ENCODE data around the gene LPP.

DNA sequence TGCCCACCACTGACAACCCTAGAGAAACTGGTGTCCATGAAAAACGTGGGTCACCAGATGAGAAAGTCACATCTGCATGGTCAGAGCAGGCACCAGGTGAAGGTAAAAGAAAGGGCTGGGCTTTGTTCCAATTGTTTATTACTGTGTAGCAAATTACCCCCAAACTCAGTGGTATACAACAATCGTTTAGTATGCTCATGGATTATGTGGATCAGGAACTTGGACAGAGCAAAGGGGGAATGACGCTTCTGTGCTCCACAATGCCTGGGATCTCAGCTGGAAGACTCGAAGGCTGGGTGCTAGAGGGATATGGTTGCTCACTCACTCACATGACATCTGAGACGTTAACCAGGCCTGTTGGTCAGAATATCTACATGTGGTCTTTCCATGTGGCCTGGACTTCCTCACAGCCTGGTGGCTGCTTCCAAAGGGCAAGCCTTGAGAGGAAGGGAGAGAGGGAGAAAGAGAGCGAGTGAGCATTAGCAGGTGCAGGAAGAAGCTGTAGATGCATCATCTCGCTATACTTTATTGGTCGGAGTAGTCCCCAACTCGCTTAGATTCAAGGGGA, 44.9 kb downstream of the LPP start:
- no peak for TF ChIP-seq POLR2AphosphoS5 (IDR thresholded peaks at IDR 0.05)
- TF ChIP-seq, protein P1, sequence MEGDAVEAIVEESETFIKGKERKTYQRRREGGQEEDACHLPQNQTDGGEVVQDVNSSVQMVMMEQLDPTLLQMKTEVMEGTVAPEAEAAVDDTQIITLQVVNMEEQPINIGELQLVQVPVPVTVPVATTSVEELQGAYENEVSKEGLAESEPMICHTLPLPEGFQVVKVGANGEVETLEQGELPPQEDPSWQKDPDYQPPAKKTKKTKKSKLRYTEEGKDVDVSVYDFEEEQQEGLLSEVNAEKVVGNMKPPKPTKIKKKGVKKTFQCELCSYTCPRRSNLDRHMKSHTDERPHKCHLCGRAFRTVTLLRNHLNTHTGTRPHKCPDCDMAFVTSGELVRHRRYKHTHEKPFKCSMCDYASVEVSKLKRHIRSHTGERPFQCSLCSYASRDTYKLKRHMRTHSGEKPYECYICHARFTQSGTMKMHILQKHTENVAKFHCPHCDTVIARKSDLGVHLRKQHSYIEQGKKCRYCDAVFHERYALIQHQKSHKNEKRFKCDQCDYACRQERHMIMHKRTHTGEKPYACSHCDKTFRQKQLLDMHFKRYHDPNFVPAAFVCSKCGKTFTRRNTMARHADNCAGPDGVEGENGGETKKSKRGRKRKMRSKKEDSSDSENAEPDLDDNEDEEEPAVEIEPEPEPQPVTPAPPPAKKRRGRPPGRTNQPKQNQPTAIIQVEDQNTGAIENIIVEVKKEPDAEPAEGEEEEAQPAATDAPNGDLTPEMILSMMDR (IDR thresholded peaks at IDR 0.05), result no peak
